ENCODE results near the gene C15orf39.

C15orf39 gene

GRCh38 chr15:75191235-75191634, 10.4 kb upstream of the C15orf39 start:
- no peak for TF ChIP-seq CTCF (conservative IDR thresholded peaks at IDR 0.05; ENCODE audit: low read depth, low read length)
- no peak overlapping the region for H3K4me3 ChIP-seq (ENCODE audit: low read depth, low read length)
- DNase-seq (ENCODE audit: low read depth) = no peak

DNA sequence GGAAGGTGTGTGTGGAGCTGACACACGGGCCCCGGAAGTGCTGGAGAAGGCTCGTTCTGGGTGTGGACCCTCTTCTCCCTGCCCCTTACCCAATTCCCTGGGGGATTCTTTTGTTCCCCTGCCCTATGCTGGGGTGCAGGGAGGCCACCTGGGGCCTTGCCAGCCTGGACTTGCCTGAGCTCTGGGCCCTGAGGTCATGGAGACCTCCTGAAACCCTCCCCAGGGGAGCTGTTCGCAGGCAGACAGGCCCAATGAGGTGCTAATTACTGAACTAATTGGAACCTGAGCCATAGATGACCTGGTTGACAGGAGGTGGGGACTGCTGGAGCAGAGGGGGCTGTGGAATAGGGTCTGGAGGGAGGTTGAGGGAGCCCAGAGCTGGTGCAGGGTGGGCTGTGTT, 9.4 kb upstream of the C15orf39 start:
- TF ChIP-seq CTCF (conservative IDR thresholded peaks at IDR 0.05; ENCODE audit: low read depth, low read length) = no peak
- no peak overlapping the region for H3K4me3 ChIP-seq (ENCODE audit: low read depth, low read length)
- DNase-seq (ENCODE audit: low read depth) = no peak

- H3K4me3 ChIP-seq (ENCODE audit: low read depth, low read length) = no peak overlapping the region
- TF ChIP-seq CTCF (conservative IDR thresholded peaks at IDR 0.05; ENCODE audit: low read depth, low read length) = no peak
- DNase-seq (ENCODE audit: low read depth) = no peak
These were observed 8.4 kb upstream of the C15orf39 start for GRCh38 chr15:75193272-75193671.

- TF ChIP-seq CTCF (conservative IDR thresholded peaks at IDR 0.05; ENCODE audit: low read depth, low read length) = no peak
- no peak for DNase-seq (ENCODE audit: low read depth)
These were observed 7.7 kb upstream of the C15orf39 start for GRCh38 chr15:75193976-75194375.

DNA sequence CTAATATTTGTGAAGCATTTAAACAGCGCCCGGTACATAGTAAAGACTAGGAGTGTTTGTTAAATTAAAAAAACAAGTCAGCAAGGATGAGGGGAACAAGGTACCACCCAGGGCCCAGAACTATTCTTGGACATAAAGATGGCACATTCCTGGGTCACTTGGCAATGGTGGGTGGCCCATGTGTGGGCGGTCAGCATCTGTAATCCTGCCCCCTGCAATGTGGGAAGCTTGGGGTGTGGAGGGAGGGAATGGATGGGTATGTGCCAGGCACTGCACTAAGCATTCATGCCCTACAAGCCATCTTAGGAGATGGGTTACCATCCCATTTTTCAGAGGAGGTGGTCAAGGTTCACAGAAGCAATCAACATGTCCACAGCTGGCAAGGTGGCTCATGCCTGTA, 7.3 kb upstream of the C15orf39 start:
- DNase-seq (ENCODE audit: low read depth) = no peak
- no peak for TF ChIP-seq CTCF (conservative IDR thresholded peaks at IDR 0.05; ENCODE audit: low read depth, low read length)
- H3K4me3 ChIP-seq (ENCODE audit: low read depth, low read length) = no peak overlapping the region

More at GRCh38 chr15:75193976-75194375, 7.7 kb upstream of the C15orf39 start:
- no peak overlapping the region for H3K4me3 ChIP-seq (ENCODE audit: low read depth, low read length)

DNA sequence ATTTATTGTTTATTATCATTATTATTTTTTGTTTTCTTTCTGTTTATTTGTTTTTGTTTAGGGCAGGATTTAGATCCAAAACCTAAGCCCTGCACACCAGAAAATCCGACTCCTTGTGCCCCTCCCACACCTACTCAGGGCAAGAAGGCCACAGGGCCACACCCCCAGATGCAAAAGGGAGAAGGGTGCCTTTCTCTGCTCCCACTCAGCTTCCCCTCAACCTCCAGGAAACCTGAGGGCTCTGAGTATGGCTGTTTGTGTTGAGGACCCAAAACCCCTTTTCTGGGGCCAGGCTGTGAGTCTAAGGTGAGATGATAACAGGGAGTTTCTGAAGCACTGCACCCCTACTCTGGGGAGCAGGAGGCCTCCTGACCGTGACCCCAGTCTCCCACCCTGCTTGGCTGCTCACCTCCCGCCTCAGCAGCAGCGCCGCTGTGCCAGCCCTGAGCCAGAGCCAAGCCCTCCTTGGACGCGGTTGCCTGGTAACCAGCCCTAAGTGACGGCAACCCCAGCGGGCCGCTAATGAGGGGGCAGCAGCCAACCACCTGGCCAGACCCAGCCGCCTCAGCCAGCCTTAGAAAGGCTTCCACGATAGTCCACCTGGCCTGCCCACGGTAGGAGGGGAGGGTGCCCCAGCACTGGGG, 6.4 kb upstream of the C15orf39 start:
- H3K4me3 ChIP-seq (ENCODE audit: low read depth, low read length) = no peak overlapping the region
- DNase-seq (ENCODE audit: low read depth) = no peak

More for the DNA sequence above, 6.4 kb upstream of the C15orf39 start:
- TF ChIP-seq CTCF (conservative IDR thresholded peaks at IDR 0.05; ENCODE audit: low read depth, low read length) = no peak
